H1 (cell line): ENCODE results near the gene CDX2. TPM values are rescaled to one million over a fixed set of nuclear protein-coding genes. Genes with fewer than 3 reads are reported as not detected.
A peak's percentile ranks its signal among the peaks of the same experiment; 100 is the strongest.

Source experiments
- CTCF ChIA-PET: fragments of 300-600 bp; sonication (Branson Sonifier 250); formaldehyde crosslinking; loops from one replicate; lab custom pipeline; 2021; ENCODE audit not compliant: partially characterized antibody; lab: Charles Lee
- POLR2A ChIA-PET: fragments of 300-600 bp; sonication (Branson Sonifier 250); formaldehyde crosslinking; loops from one replicate; lab custom pipeline; 2021; ENCODE audit warnings: inconsistent platforms; ENCODE audit not compliant: partially characterized antibody; lab: Charles Lee
- DNase-seq, 2 experiments: peaks; one replicate each; pipeline versions ENCODE4 v3.0.0 to v3.0.0-alpha.2; 2010 to 2022; ENCODE audit warnings: low spot score in 2 of 2, low read depth in 1 of 2, mixed read lengths in 1 of 2
- FAIRE-seq: peaks from 2 replicates; lab custom pipeline; 2011; peaks lifted over from hg19 to GRCh38; lab: Jason Lieb, UNC
- H2AFZ ChIP-seq: 2 replicates; pipeline ENCODE4 v1.8.1; 2012; ENCODE audit warnings: low read length, inconsistent platforms
- H2AK5ac ChIP-seq: 2 replicates; pipeline ENCODE4 v1.6.1; 2013; ENCODE audit warnings: low read depth, low read length
- H2BK120ac ChIP-seq: replicated peaks from 2 replicates; pipeline ENCODE3; 2013; ENCODE audit warnings: low read depth, low read length, inconsistent platforms
- H2BK12ac ChIP-seq: 2 replicates; pipeline ENCODE4 v1.6.1; 2013; ENCODE audit warnings: low read depth, low read length
- H2BK15ac ChIP-seq: 2 replicates; pipeline ENCODE4 v1.6.1; 2013; ENCODE audit warnings: low read length
- H2BK20ac ChIP-seq: 2 replicates; pipeline ENCODE4 v1.6.1; 2013; ENCODE audit warnings: low read length
- H2BK5ac ChIP-seq: 2 replicates; pipeline ENCODE4 v1.6.1; 2013; ENCODE audit warnings: low read depth, low read length
- H3K14ac ChIP-seq: 2 replicates; pipeline ENCODE4 v1.6.1; 2013; ENCODE audit warnings: inconsistent platforms; ENCODE audit not compliant: insufficient read length
- H3K18ac ChIP-seq: 2 replicates; pipeline ENCODE4 v1.6.1; 2013; ENCODE audit warnings: low read length; ENCODE audit errors: extremely low read depth
- H3K23ac ChIP-seq: 2 replicates; pipeline ENCODE4 v1.6.1; 2013; ENCODE audit warnings: inconsistent platforms; ENCODE audit not compliant: insufficient read length
- H3K23me2 ChIP-seq: 2 replicates; pipeline ENCODE4 v1.6.1; 2013; ENCODE audit warnings: low read depth, low read length
- H3K27ac ChIP-seq: 2 replicates; pipeline ENCODE4 v1.6.1; 2011; ENCODE audit warnings: low read depth, low read length, inconsistent platforms
- H3K27me3 ChIP-seq, 4 experiments: replicated peaks in 1 of 4; 1 replicate in 1 of 4; 2 replicates in 3 of 4; pipeline versions ENCODE4 v1.6.1 to v1.8.1; 2011 to 2013; ENCODE audit warnings: low read length in 3 of 4, mild to moderate bottlenecking in 3 of 4, inconsistent platforms in 2 of 4, mixed read lengths in 2 of 4, moderate library complexity in 1 of 4; ENCODE audit not compliant: control insufficient read depth in 3 of 4, insufficient read depth in 3 of 4; ENCODE audit errors: extremely low read depth in 1 of 4
- H3K36me3 ChIP-seq, 4 experiments: 2 replicates each; pipeline versions ENCODE4 v1.6.1 to v1.8.1; 2011 to 2013; ENCODE audit warnings: mild to moderate bottlenecking in 4 of 4, low read length in 3 of 4, moderate library complexity in 2 of 4, control low read depth in 1 of 4, inconsistent platforms in 1 of 4; ENCODE audit not compliant: insufficient read depth in 4 of 4, control insufficient read depth in 2 of 4
- H3K4ac ChIP-seq: replicated peaks from 2 replicates; pipeline ENCODE3; 2013; ENCODE audit warnings: low read length, low read depth, mixed read lengths, inconsistent platforms; ENCODE audit not compliant: insufficient read length
- H3K4me1 ChIP-seq, 4 experiments: replicated peaks in 1 of 4; 1 replicate in 1 of 4; 2 replicates in 3 of 4; pipeline versions ENCODE4 v1.6.1 to v1.8.1; 2011 to 2013; ENCODE audit warnings: low read length in 3 of 4, inconsistent platforms in 2 of 4, mixed read lengths in 1 of 4; ENCODE audit not compliant: insufficient read depth in 4 of 4, control insufficient read depth in 3 of 4
- H3K4me2 ChIP-seq, 2 experiments: 2 replicates each; pipeline versions ENCODE4 v1.6.1 to v1.8.1; 2011 to 2013; ENCODE audit warnings: low read depth in 2 of 2, low read length in 2 of 2, control low read depth in 1 of 2, inconsistent platforms in 1 of 2, mild to moderate bottlenecking in 1 of 2; ENCODE audit not compliant: insufficient read depth in 1 of 2
- H3K4me3 ChIP-seq, 4 experiments: fragments of 200-600, 300-600 bp in 1 of 4; sonication (generic), shearing (Covaris generic), sonication (Bioruptor Twin) in 1 of 4; 2 replicates each; pipeline versions ENCODE4 v1.5.1 to v1.8.1; 2011 to 2016; ENCODE audit warnings: low read length in 4 of 4, low read depth in 3 of 4, control low read depth in 2 of 4, inconsistent platforms in 2 of 4, mild to moderate bottlenecking in 2 of 4, mixed read lengths in 1 of 4, moderate library complexity in 1 of 4; ENCODE audit not compliant: insufficient read depth in 2 of 4; ENCODE audit errors: extremely low read depth in 1 of 4
- H3K56ac ChIP-seq: replicated peaks from 2 replicates; pipeline ENCODE3; 2013; ENCODE audit warnings: low read depth, mild to moderate bottlenecking, mixed read lengths, low read length, inconsistent platforms; ENCODE audit not compliant: insufficient read length
- H3K79me1 ChIP-seq: 2 replicates; pipeline ENCODE4 v1.6.1; 2013; ENCODE audit warnings: low read depth, low read length, control low read depth
- H3K79me2 ChIP-seq, 2 experiments: 2 replicates each; pipeline versions ENCODE4 v1.6.1 to v1.8.1; 2012 to 2013; ENCODE audit warnings: low read length in 2 of 2, mild to moderate bottlenecking in 2 of 2, inconsistent platforms in 1 of 2; ENCODE audit not compliant: insufficient read depth in 2 of 2, control insufficient read depth in 1 of 2
- H3K9ac ChIP-seq, 4 experiments: replicated peaks in 1 of 4; 1 replicate in 1 of 4; 2 replicates in 3 of 4; pipeline versions ENCODE4 v1.6.1 to v1.8.1; 2011 to 2013; ENCODE audit warnings: low read depth in 3 of 4, low read length in 3 of 4, control low read depth in 2 of 4, mild to moderate bottlenecking in 2 of 4, moderate library complexity in 2 of 4, inconsistent platforms in 1 of 4; ENCODE audit errors: extremely low read depth in 1 of 4
- H3K9me3 ChIP-seq, 2 experiments: 2 replicates each; pipeline versions ENCODE4 v1.6.1 to v1.8.1; 2012 to 2013; ENCODE audit warnings: mild to moderate bottlenecking in 2 of 2, moderate library complexity in 2 of 2, control low read depth in 1 of 2, inconsistent platforms in 1 of 2, low read depth in 1 of 2, low read length in 1 of 2, mixed read lengths in 1 of 2; ENCODE audit not compliant: insufficient read depth in 2 of 2
- H4K20me1 ChIP-seq, 2 experiments: replicated peaks in 1 of 2; 2 replicates each; pipeline versions ENCODE3 to v1.8.1; 2011 to 2013; ENCODE audit warnings: inconsistent platforms in 2 of 2, low read length in 2 of 2, mild to moderate bottlenecking in 1 of 2; ENCODE audit not compliant: insufficient read depth in 2 of 2, control insufficient read depth in 1 of 2
- H4K5ac ChIP-seq: 2 replicates; pipeline ENCODE4 v1.6.1; 2013; ENCODE audit warnings: low read length, low read depth, mixed read lengths, inconsistent platforms; ENCODE audit not compliant: insufficient read length
- H4K8ac ChIP-seq: 2 replicates; pipeline ENCODE4 v1.8.0; 2013; ENCODE audit warnings: mild to moderate bottlenecking, moderate library complexity, low read length, inconsistent platforms; ENCODE audit not compliant: insufficient read depth; ENCODE audit errors: extremely low read depth
- H4K91ac ChIP-seq: replicated peaks from 2 replicates; pipeline ENCODE3; 2013; ENCODE audit warnings: low read length, mixed read lengths, inconsistent platforms; ENCODE audit not compliant: insufficient read length
- ATF3 ChIP-seq: IDR thresholded peaks from 2 replicates; pipeline ENCODE4 v1.6.1; 2011; ENCODE audit warnings: low read depth, mild to moderate bottlenecking, low read length; ENCODE audit not compliant: insufficient read depth
- BRCA1 ChIP-seq: IDR thresholded peaks from 2 replicates; pipeline ENCODE4 v1.6.1; 2012; ENCODE audit warnings: low read depth, low read length, improper control_type of control experiment
- CBX8 ChIP-seq: fragments of 300-800, 300-1000 bp; sonication (generic); IDR thresholded peaks from 2 replicates; pipeline ENCODE4 v1.7.1; 2016; ENCODE audit warnings: low read depth, low read length, borderline replicate concordance
- E2F6 ChIP-seq: IDR thresholded peaks from 2 replicates; pipeline ENCODE4 v1.6.1; 2012; ENCODE audit warnings: inconsistent platforms
- JUND ChIP-seq: IDR thresholded peaks from 2 replicates; pipeline ENCODE4 v1.6.1; 2011; ENCODE audit warnings: mild to moderate bottlenecking, improper control_type of control experiment, low read length
- MAX ChIP-seq: IDR thresholded peaks from 2 replicates; pipeline ENCODE4 v1.6.1; 2012; ENCODE audit warnings: inconsistent platforms
- POLR2AphosphoS5 ChIP-seq: IDR thresholded peaks from 2 replicates; pipeline ENCODE4 v1.6.1; 2011; ENCODE audit warnings: low read depth, low read length
- RXRA ChIP-seq: IDR thresholded peaks from 2 replicates; pipeline ENCODE4 v1.6.1; 2011; ENCODE audit warnings: low read depth, mild to moderate bottlenecking, low read length, moderate library complexity; ENCODE audit not compliant: insufficient read depth
- SP1 ChIP-seq: IDR thresholded peaks from 2 replicates; pipeline ENCODE4 v1.6.1; 2011; ENCODE audit warnings: low read depth, low read length
- USF2 ChIP-seq: IDR thresholded peaks from 2 replicates; pipeline ENCODE4 v1.6.1; 2011; ENCODE audit warnings: low read length, improper control_type of control experiment
- WGBS, 2 experiments: shearing (Covaris generic) in 1 of 2; methylation state at CpG; one replicate each; pipeline versions ENCODE4 v1.1.6 to v1.1.7; 2013 to 2015; ENCODE audit warnings: low lambda C conversion rate in 2 of 2, mixed read lengths in 2 of 2, inconsistent platforms in 1 of 2, low coverage in 1 of 2, missing lambda C conversion rate in 1 of 2; ENCODE audit not compliant: insufficient replicate concordance in 2 of 2, insufficient coverage in 1 of 2, insufficient read length in 1 of 2; ENCODE audit errors: extremely low coverage in 1 of 2, missing lambda C conversion rate in 1 of 2; 5-methylcytosine and 5-hydroxymethylcytosine counted together
- polyA plus RNA-seq, 7 experiments: library from polyadenylated mRNA; depleted of rRNA in 3 of 7; stranded (reverse) in 5 of 7; unstranded in 2 of 7; fragments of >200 nt in 5 of 7; fragments of 200-250 nt in 2 of 7; gene quantifications; 1 replicate in 5 of 7; 2 replicates in 1 of 7; 4 replicates in 1 of 7; pipeline versions ENCODE4 v1.2.1 to v1.2.3, GENCODE V29; 2011 to 2013; ENCODE audit warnings: missing spikeins in 2 of 7, mixed read lengths in 2 of 7
- total RNA-seq: library from RNA; stranded (reverse); fragmentation: NEBNext Ultra II Directional; extraction: Animal tissue kit (Norgen Biotek cat#: 25700); gene quantifications from 2 replicates; pipeline ENCODE4 v1.2.1, GENCODE V29; 2021

The CDX2 gene
- total and polyA plus RNA-seq, 2 of the 8 experiments (the other 6 are each of a cell fraction or from before 2014, with no cell fraction given) = 0.09 TPM; not detected in 1

GRCh38 chr13:27919659-27919933 lies 49.5 kb downstream of the CDX2 start:
- H3K23me2 ChIP-seq = no peaks in the 10 kb centered on the region; the same call in 1 of the 2 replicates
- peaks cover 20 to 40% of the 10 kb centered on the region in 2 experiments for H4K20me1 ChIP-seq
- H3K18ac ChIP-seq = no peak overlapping the region
- no peak overlapping the region for H2BK15ac ChIP-seq
- H2BK5ac ChIP-seq = no peak overlapping the region
- no peak overlapping the region for H2AK5ac ChIP-seq
- H3K9me3 ChIP-seq = peaks cover 0 to 3% of the 10 kb centered on the region in 2 experiments; a peak in 1 of 4 replicates
- H3K4me1 ChIP-seq = peaks cover 8 to 34% (median 22%) of the 10 kb centered on the region in 4 experiments
- no peak overlapping the region for H4K5ac ChIP-seq
- H3K56ac ChIP-seq = no peak overlapping the region
- no peak overlapping the region for H3K14ac ChIP-seq
- no peak overlapping the region for H2BK20ac ChIP-seq
- POLR2A ChIA-PET = interaction anchor here (0.8 to 2.2 kb wide), 4 partner anchors 34 to 56 kb away, joined by 3 to 8 read pairs (median 5); no protein-coding TSS in a partner anchor
- TF ChIP-seq POLR2AphosphoS5 (no peak), JUND (no peak), E2F6 (no peak), BRCA1 (no peak), ATF3 (peak; percentile 72; the same call in 1 of the 2 replicates), USF2 (peak; percentile 89), CBX8 (no peak), MAX (no peak), SP1 (no peak), RXRA (no peak)
- H3K23ac ChIP-seq = no peak overlapping the region
- H2BK12ac ChIP-seq = no peak overlapping the region
- H3K79me2 ChIP-seq = no peaks in the 10 kb centered on the region
- 5% methylated on average over 11 of the region's 11 CpGs; no CpG with 5 or more reads in 1 of the 2 experiments for WGBS, 2 experiments
- H2BK120ac ChIP-seq = no peak overlapping the region
- FAIRE-seq (no peak), DNase-seq (no peak)
- H4K8ac ChIP-seq = no peak overlapping the region
- peak overlapping the region; percentile 34 to 62 for H3K4me2 ChIP-seq
- peaks cover 93 to 99% (median 98%) of the 10 kb centered on the region in 4 experiments for H3K27me3 ChIP-seq
- no peak overlapping the region for H3K27ac ChIP-seq
- H3K4me3 ChIP-seq = peak overlapping the region in 1 of 4 experiments; percentile 49; a peak in 2 of 8 replicates
- no peak overlapping the region for H3K4ac ChIP-seq
- no peaks in the 10 kb centered on the region for H3K79me1 ChIP-seq
- no peak overlapping the region for H4K91ac ChIP-seq
- no peak overlapping the region for H2AFZ ChIP-seq
- peaks cover 0 to 11% (median 0%) of the 10 kb centered on the region in 4 experiments; a peak in 1 of 8 replicates for H3K36me3 ChIP-seq
- no peak overlapping the region for H3K9ac ChIP-seq
- CTCF ChIA-PET = interaction anchor here (1.1 to 3.6 kb wide), 7 partner anchors 34 to 546 kb away, joined by 3 to 17 read pairs (median 10); no protein-coding TSS in a partner anchor
